ENCODE measurements around the gene GLIPR2. TPM values are rescaled to one million over a fixed set of nuclear protein-coding genes. Genes with fewer than 3 reads are reported as not detected.

GLIPR2 gene
- total RNA-seq, 4 donors from 2014 or later = 52.8 to 76.8 (median 59.8) TPM

DNA sequence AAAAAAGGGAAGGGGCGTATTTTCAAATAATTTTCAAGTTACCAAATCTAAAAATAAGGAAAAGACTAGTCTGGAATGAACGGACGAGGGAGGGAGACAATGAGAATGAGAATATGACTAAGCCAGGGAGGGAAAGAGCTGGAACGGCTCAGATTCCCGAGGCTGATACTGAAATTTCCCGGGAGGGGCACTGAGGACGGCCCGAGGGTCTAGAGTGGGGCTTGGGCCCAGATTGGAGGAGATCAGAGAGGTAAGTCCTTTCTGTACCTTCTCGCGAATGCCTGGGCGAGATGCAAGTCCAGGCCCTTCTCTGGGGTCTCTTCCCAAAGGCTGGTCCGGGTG is 29.3 kb downstream of the GLIPR2 start:
- TF ChIP-seq, protein P1, sequence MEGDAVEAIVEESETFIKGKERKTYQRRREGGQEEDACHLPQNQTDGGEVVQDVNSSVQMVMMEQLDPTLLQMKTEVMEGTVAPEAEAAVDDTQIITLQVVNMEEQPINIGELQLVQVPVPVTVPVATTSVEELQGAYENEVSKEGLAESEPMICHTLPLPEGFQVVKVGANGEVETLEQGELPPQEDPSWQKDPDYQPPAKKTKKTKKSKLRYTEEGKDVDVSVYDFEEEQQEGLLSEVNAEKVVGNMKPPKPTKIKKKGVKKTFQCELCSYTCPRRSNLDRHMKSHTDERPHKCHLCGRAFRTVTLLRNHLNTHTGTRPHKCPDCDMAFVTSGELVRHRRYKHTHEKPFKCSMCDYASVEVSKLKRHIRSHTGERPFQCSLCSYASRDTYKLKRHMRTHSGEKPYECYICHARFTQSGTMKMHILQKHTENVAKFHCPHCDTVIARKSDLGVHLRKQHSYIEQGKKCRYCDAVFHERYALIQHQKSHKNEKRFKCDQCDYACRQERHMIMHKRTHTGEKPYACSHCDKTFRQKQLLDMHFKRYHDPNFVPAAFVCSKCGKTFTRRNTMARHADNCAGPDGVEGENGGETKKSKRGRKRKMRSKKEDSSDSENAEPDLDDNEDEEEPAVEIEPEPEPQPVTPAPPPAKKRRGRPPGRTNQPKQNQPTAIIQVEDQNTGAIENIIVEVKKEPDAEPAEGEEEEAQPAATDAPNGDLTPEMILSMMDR (IDR thresholded peaks at IDR 0.05) = no peak
- no peak for TF ChIP-seq POLR2AphosphoS5 (IDR thresholded peaks at IDR 0.05)
- TF ChIP-seq EP300 (IDR thresholded peaks at IDR 0.05) = no peak
- TF ChIP-seq POLR2A (IDR thresholded peaks at IDR 0.05) = no peak
- peak; percentile 31 for ATAC-seq
- Histone ChIP-seq H3K36me3 (no peaks in the 10 kb centered on the region), H3K4me1 (peaks cover 5 to 60% (median 17%) of the 10 kb centered on the region in 3 donors), H3K4me3 (peak overlapping the region; percentile 26 to 56), H3K27ac (peak overlapping the region; percentile 7 to 90 (median 84)), H3K9me3 (no peaks in the 10 kb centered on the region), H3K27me3 (no peaks in the 10 kb centered on the region)
- 11 to 13% methylated on average over 7 of the region's 12 CpGs for WGBS, 2 donors (ENCODE audit: low coverage in 1 of 2)

DNA sequence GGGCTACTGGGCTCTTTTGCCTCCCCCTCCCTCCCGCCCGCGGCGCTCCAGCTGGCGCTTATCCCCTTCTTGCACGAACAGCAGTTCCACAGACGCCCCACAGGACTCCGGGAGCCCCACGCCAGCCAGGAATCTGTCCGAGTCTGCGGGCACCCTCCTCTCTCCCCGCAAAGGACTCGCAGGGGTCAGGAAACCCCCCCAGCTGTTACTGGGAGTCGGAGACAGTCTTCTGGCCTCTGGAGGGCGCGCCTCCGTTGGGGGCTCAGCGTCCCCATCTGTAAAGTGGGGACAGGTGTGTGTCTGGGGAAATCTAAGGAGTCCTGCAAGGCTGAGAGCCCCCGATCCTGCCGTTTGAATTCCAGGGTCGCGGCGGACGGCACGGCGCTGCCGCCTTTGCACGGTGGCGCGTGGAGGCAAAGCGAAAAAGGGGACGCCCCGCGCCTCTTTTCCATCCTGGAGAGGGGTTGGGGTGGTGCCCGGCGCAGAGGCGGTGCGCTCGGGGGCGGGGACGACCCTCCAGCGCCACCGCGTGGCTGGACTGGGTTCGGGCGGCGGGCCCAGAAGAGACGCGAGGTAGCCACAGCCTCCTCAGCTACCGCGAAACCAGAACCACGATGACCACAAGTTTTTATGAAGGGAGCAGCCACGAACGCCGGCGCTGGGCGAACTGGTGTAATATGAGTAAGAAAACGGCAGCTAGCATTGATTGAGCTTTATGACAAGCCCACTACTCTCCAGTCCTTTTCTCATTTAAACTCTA is 29.8 kb downstream of the GLIPR2 start:
- Histone ChIP-seq H3K27ac (peak overlapping the region; percentile 7 to 90 (median 84)), H3K4me1 (peaks cover 5 to 55% (median 14%) of the 10 kb centered on the region in 3 donors)
- peak; percentile 92 for ATAC-seq

DNA sequence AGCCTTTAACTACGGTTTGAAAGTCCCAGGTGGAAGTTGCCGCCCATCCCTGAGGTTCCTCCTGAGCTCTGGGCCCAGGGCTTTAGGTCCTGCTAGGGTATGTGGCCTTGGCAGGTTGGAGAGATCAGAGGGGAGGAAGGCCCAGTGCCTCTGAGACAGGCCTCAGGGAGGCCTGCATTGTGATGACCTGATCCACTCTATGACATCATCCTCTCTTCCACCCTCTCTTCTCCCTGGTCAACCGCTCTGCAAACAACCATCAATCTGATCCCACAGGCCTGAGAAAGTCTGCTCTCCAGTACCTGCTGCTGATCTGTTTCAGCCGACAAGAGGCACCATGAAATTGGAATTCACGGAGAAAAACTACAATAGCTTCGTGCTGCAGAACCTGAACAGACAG is 32.6 kb downstream of the GLIPR2 start, which contains the start of gene CCIN:
Gene CCIN, plus strand, starts transcription at position 223 of the 400 bp plus-strand sequence. Its CDS starts 115 bp downstream, at position 338.
- Histone ChIP-seq H3K36me3 (no peaks in the 10 kb centered on the region), H3K9me3 (no peaks in the 10 kb centered on the region), H3K27ac (no peak within 1 kb of the TSS), H3K4me3 (no peak within 1 kb of the TSS), H3K4me1 (peaks cover 0 to 30% (median 0%) of the 10 kb centered on the region in 3 donors), H3K27me3 (no peaks in the 10 kb centered on the region)
- no peak for ATAC-seq
- TF ChIP-seq, protein P1 (IDR thresholded peaks at IDR 0.05) = no peak
- no peak for TF ChIP-seq POLR2A (IDR thresholded peaks at IDR 0.05)
- no peak for TF ChIP-seq POLR2AphosphoS5 (IDR thresholded peaks at IDR 0.05)
- TF ChIP-seq EP300 (IDR thresholded peaks at IDR 0.05) = no peak
- 87 to 92% methylated on average over 3 to 4 of the region's 6 CpGs for WGBS, 2 donors (ENCODE audit: low coverage in 1 of 2)

More for the DNA sequence above, 29.8 kb downstream of the GLIPR2 start:
- 1% methylated on average over 20 of the region's 58 CpGs; no CpG with 5 or more reads in 1 of the 2 donors for WGBS, 2 donors (ENCODE audit: low coverage in 1 of 2)
- peak; percentile 57 for TF ChIP-seq POLR2AphosphoS5 (IDR thresholded peaks at IDR 0.05)
- no peak for TF ChIP-seq POLR2A (IDR thresholded peaks at IDR 0.05)
- TF ChIP-seq, protein P1 (IDR thresholded peaks at IDR 0.05) = peak in 3 of 4 experiments; percentile 90 to 94 (median 92)
- TF ChIP-seq EP300 (IDR thresholded peaks at IDR 0.05) = no peak
- Histone ChIP-seq H3K36me3 (no peaks in the 10 kb centered on the region), H3K27me3 (no peaks in the 10 kb centered on the region), H3K9me3 (no peaks in the 10 kb centered on the region), H3K4me3 (peak overlapping the region; percentile 26 to 56)

DNA sequence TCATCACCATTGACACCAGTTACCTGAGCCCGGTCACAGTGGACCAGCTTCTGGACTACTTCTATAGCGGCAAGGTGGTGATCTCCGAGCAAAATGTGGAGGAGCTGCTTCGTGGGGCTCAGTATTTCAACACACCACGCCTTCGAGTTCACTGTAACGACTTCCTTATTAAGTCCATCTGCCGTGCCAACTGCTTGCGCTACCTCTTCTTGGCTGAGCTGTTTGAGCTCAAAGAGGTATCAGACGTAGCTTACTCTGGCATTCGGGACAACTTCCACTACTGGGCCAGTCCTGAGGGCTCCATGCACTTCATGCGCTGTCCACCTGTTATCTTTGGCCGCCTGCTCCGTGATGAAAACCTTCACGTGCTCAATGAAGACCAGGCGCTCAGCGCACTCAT is 33.2 kb downstream of the GLIPR2 start:
- ATAC-seq = no peak

More for the DNA sequence above, 33.2 kb downstream of the GLIPR2 start:
- H3K4me1 ChIP-seq = peaks cover 0 to 25% (median 0%) of the 10 kb centered on the region in 3 donors
- no peak overlapping the region for H3K27ac ChIP-seq
- H3K9me3 ChIP-seq = no peaks in the 10 kb centered on the region
- no peaks in the 10 kb centered on the region for H3K27me3 ChIP-seq
- TF ChIP-seq, protein P1 (IDR thresholded peaks at IDR 0.05) = no peak
- no peak overlapping the region for H3K4me3 ChIP-seq
- no peaks in the 10 kb centered on the region for H3K36me3 ChIP-seq
- 95 to 96% methylated on average over 9 to 16 of the region's 17 CpGs for WGBS, 2 donors (ENCODE audit: low coverage in 1 of 2)
